Endothelial cell of umbilical vein (primary cell): ENCODE results near the gene INPP5B. TPM values are rescaled to one million over a fixed set of nuclear protein-coding genes. Genes with fewer than 3 reads are reported as not detected.

ENCODE experiments used
- BruUV-seq: library from RNA; stranded (reverse); fragments of 400-500 nt; replicated peaks from 2 replicates; lab custom pipeline; 2021; lab: Mats Ljungman, UMichigan
- CTCF ChIA-PET: fragments of 300-600, 350-600 bp; sonication (Branson Sonifier 250); formaldehyde crosslinking; loops from one replicate; lab custom pipeline; 2021; ENCODE audit warnings: antibody characterized with exemption, inconsistent platforms; lab: Charles Lee
- POLR2A ChIA-PET: fragments of 300-600, 350-600 bp; sonication (Branson Sonifier 250); formaldehyde crosslinking; loops from one replicate; lab custom pipeline; 2021; ENCODE audit warnings: antibody characterized with exemption, inconsistent platforms; lab: Charles Lee
- DNase-seq: peaks from one replicate; pipeline ENCODE4 v3.0.0-alpha.2; 2011; ENCODE audit warnings: low read depth, low spot score
- FAIRE-seq: peaks from 2 replicates; lab custom pipeline; 2011; peaks lifted over from hg19 to GRCh38; lab: Jason Lieb, UNC
- H2AFZ ChIP-seq: 2 replicates; pipeline ENCODE4 v1.6.0; 2012; ENCODE audit warnings: low read depth, low read length, control low read depth, inconsistent platforms
- H3K27ac ChIP-seq: 2 replicates; pipeline ENCODE4 v1.5.1; 2011; ENCODE audit warnings: low read depth, mild to moderate bottlenecking, control low read depth, low read length, moderate library complexity; ENCODE audit not compliant: insufficient read depth
- H3K27me3 ChIP-seq, 2 experiments: 2 replicates each; pipeline versions ENCODE4 v1.6.0 to v1.6.1; 2011; ENCODE audit warnings: low read length in 2 of 2, mixed read lengths in 1 of 2; ENCODE audit not compliant: control insufficient read depth in 2 of 2, insufficient read depth in 2 of 2
- H3K36me3 ChIP-seq, 2 experiments: 2 replicates in 1 of 2; 3 replicates in 1 of 2; pipeline ENCODE4 v1.5.1; 2011; ENCODE audit warnings: low read length in 2 of 2, mild to moderate bottlenecking in 1 of 2, moderate library complexity in 1 of 2; ENCODE audit not compliant: control insufficient read depth in 2 of 2, insufficient read depth in 2 of 2; ENCODE audit errors: extremely low read depth in 1 of 2
- H3K4me1 ChIP-seq: 3 replicates; pipeline ENCODE4 v1.5.1; 2011; ENCODE audit warnings: mild to moderate bottlenecking, low read length; ENCODE audit not compliant: control insufficient read depth, insufficient read depth; ENCODE audit errors: extremely low read depth
- H3K4me2 ChIP-seq: 2 replicates; pipeline ENCODE4 v1.6.1; 2011; ENCODE audit warnings: low read length, control low read depth, mixed read lengths; ENCODE audit not compliant: insufficient read depth
- H3K4me3 ChIP-seq, 3 experiments: fragments of 200-600 bp in 1 of 3; sonication (generic), shearing (Covaris generic) in 1 of 3; replicated peaks in 1 of 3; 2 replicates each; pipeline ENCODE4 v1.5.1; 2011 to 2016; ENCODE audit warnings: control low read depth in 3 of 3, low read length in 3 of 3, mild to moderate bottlenecking in 2 of 3, inconsistent platforms in 1 of 3, low read depth in 1 of 3, moderate library complexity in 1 of 3; ENCODE audit not compliant: insufficient read depth in 1 of 3
- H3K79me2 ChIP-seq: 2 replicates; pipeline ENCODE4 v1.6.0; 2012; ENCODE audit warnings: low read length, inconsistent platforms; ENCODE audit not compliant: control insufficient read depth, insufficient read depth
- H3K9ac ChIP-seq: replicated peaks from 2 replicates; pipeline ENCODE3; 2011; ENCODE audit warnings: low read length, control low read depth; ENCODE audit not compliant: insufficient read depth; ENCODE audit errors: extremely low read depth
- H3K9me1 ChIP-seq: replicated peaks from 3 replicates; pipeline ENCODE4 v1.6.0; 2011; ENCODE audit warnings: mild to moderate bottlenecking, low read length; ENCODE audit not compliant: control insufficient read depth, insufficient read depth; ENCODE audit errors: extremely low read depth
- H3K9me3 ChIP-seq: replicated peaks from 2 replicates; pipeline ENCODE4 v1.5.1; 2012; ENCODE audit warnings: low read length, inconsistent platforms; ENCODE audit not compliant: control insufficient read depth, insufficient read depth
- H4K20me1 ChIP-seq: replicated peaks from 2 replicates; pipeline ENCODE3; 2011; ENCODE audit warnings: mild to moderate bottlenecking, low read length; ENCODE audit not compliant: control insufficient read depth, insufficient read depth; ENCODE audit errors: extremely low read depth
- EZH2 ChIP-seq: IDR thresholded peaks from 2 replicates; pipeline ENCODE4 v1.6.1; 2012; ENCODE audit warnings: borderline replicate concordance, low read depth, mild to moderate bottlenecking, moderate library complexity, low read length, inconsistent platforms; ENCODE audit not compliant: severe bottlenecking
- FOS ChIP-seq: IDR thresholded peaks from 2 replicates; pipeline ENCODE4 v1.6.1; 2011; ENCODE audit warnings: mild to moderate bottlenecking, low read length, moderate library complexity, borderline replicate concordance; ENCODE audit not compliant: insufficient read depth
- GATA2 ChIP-seq: IDR thresholded peaks from 2 replicates; pipeline ENCODE4 v1.7.0; 2011; ENCODE audit warnings: low read depth, mild to moderate bottlenecking, moderate library complexity, mixed read lengths, low read length; ENCODE audit not compliant: insufficient read length, insufficient read depth
- JUN ChIP-seq: IDR thresholded peaks from 2 replicates; pipeline ENCODE4 v1.6.1; 2011; ENCODE audit warnings: borderline replicate concordance, low read depth; ENCODE audit not compliant: insufficient read length, insufficient read depth
- MYC ChIP-seq: IDR thresholded peaks from one replicate; pipeline ENCODE4 v1.6.1; 2011; ENCODE audit warnings: mild to moderate bottlenecking, low read depth, low read length
- POLR2A ChIP-seq: IDR thresholded peaks from 2 replicates; pipeline ENCODE4 v1.6.1; 2012; ENCODE audit warnings: low read depth, mild to moderate bottlenecking, control low read depth, low read length
- POLR2AphosphoS5 ChIP-seq: IDR thresholded peaks from 2 replicates; pipeline ENCODE4 v1.6.1; 2012; ENCODE audit warnings: low read depth, mild to moderate bottlenecking, control low read depth, low read length, moderate library complexity; ENCODE audit not compliant: insufficient read depth
- dilution Hi-C: fragments of 300-500 bp; cut with MboI; formaldehyde crosslinking; loops from one replicate; pipeline ENCODE4 v1.15.0; 2019; ENCODE audit warnings: low sequenced_read_pairs; ENCODE audit not compliant: extremely low pct_ligation_motif_present
- intact Hi-C: fragments of 100-400 bp; cut with micrococcal nuclease; formaldehyde crosslinking; loops from one replicate; pipeline ENCODE4 v1.10.0; 2022
- polyA plus RNA-seq, 4 experiments: library from polyadenylated mRNA; depleted of rRNA in 3 of 4; stranded (reverse) in 3 of 4; unstranded in 1 of 4; fragments of >200 nt; gene quantifications; 2 replicates each; pipeline versions ENCODE4 v1.2.1 to v1.2.3, GENCODE V29; 2011 to 2012; ENCODE audit warnings: missing spikeins in 1 of 4
- total RNA-seq: library from RNA; stranded (reverse); gene quantifications from 2 replicates; pipeline ENCODE4 v1.2.3, GENCODE V29; 2021
- TF ChIP-seq, protein P1 (sequence below), 2 donors: IDR thresholded peaks; 1 replicate in 1 of 2; 2 replicates in 1 of 2; pipeline ENCODE4 v1.5.1; 2011; ENCODE audit warnings: low read length in 2 of 2, mild to moderate bottlenecking in 2 of 2, moderate library complexity in 2 of 2, control low read depth in 1 of 2, inconsistent platforms in 1 of 2, low read depth in 1 of 2; ENCODE audit not compliant: insufficient read depth in 1 of 2; ENCODE audit errors: extremely low read depth in 1 of 2
- TF ChIP-seq, protein P2 (sequence below): IDR thresholded peaks from 2 replicates; pipeline ENCODE4 v1.6.1; 2011; ENCODE audit not compliant: insufficient read depth, insufficient read length

The INPP5B gene
- total and polyA plus RNA-seq, 2 donors (not counting 3 experiments of a cell fraction or from before 2014, with no cell fraction given), result 7.4 to 14.7 TPM

GRCh38 chr1:37867784-37868183 is 79.1 kb downstream of the INPP5B start:
- Histone ChIP-seq H3K9me1 (no peaks in the 10 kb centered on the region), H3K4me3 (no peak overlapping the region), H3K27ac (no peak overlapping the region), H3K9me3 (no peaks in the 10 kb centered on the region), H3K4me1 (no peaks in the 10 kb centered on the region), H3K27me3 (no peaks in the 10 kb centered on the region), H3K9ac (no peak overlapping the region), H4K20me1 (no peaks in the 10 kb centered on the region), H3K79me2 (no peaks in the 10 kb centered on the region), H3K36me3 (peaks cover 0 to 9% of the 10 kb centered on the region in 2 experiments), H2AFZ (no peak overlapping the region), H3K4me2 (no peak overlapping the region)
- CTCF ChIA-PET, result no interaction called here
- POLR2A ChIA-PET, result no interaction called here
- no TSS peak for BruUV-seq
- no peak for TF ChIP-seq MYC
- TF ChIP-seq POLR2A, result no peak
- TF ChIP-seq, protein P1, sequence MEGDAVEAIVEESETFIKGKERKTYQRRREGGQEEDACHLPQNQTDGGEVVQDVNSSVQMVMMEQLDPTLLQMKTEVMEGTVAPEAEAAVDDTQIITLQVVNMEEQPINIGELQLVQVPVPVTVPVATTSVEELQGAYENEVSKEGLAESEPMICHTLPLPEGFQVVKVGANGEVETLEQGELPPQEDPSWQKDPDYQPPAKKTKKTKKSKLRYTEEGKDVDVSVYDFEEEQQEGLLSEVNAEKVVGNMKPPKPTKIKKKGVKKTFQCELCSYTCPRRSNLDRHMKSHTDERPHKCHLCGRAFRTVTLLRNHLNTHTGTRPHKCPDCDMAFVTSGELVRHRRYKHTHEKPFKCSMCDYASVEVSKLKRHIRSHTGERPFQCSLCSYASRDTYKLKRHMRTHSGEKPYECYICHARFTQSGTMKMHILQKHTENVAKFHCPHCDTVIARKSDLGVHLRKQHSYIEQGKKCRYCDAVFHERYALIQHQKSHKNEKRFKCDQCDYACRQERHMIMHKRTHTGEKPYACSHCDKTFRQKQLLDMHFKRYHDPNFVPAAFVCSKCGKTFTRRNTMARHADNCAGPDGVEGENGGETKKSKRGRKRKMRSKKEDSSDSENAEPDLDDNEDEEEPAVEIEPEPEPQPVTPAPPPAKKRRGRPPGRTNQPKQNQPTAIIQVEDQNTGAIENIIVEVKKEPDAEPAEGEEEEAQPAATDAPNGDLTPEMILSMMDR (IDR thresholded peaks at IDR 0.05; ENCODE audit: extremely low read depth in 1 of 2, insufficient read depth in 1 of 2, low read depth in 1 of 2, low read length in 2 of 2), result no peak
- TF ChIP-seq JUN, result no peak
- no peak for TF ChIP-seq GATA2
- no peak for TF ChIP-seq POLR2AphosphoS5
- no peak for TF ChIP-seq FOS
- TF ChIP-seq, protein P2, sequence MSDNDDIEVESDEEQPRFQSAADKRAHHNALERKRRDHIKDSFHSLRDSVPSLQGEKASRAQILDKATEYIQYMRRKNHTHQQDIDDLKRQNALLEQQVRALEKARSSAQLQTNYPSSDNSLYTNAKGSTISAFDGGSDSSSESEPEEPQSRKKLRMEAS, result no peak
- TF ChIP-seq EZH2, result no peak
- no peak for FAIRE-seq
- dilution Hi-C loops (no loop called here), intact Hi-C loops (loop anchor here (10.0 kb wide), 1 partner anchor 393 kb away; the partner anchor contains the start of gene ZC3H12A)
- DNase-seq, result no peak
